NCI-H2227 (cell line): ENCODE measurements around the gene TTC12.
A peak's percentile ranks its signal among the peaks of the same experiment; 100 is the strongest.

Experiments used
- DNase-seq: peaks from one replicate; lab custom pipeline; 2025; ENCODE audit not compliant: unreplicated experiment; lab: John Stamatoyannopoulos, UW

TTC12 gene

GRCh38 chr11:113314389-113315301, at the start of gene TTC12:
Gene TTC12, plus strand, starts transcription at chr11:113314583. Its CDS starts 1,675 bp downstream, at chr11:113316258.
- DNase-seq: peak; percentile 93

- DNase-seq: no peak
These were observed 49.0 kb upstream of the TTC12 start for GRCh38 chr11:113265362-113265761.

- DNase-seq: no peak
These were observed 46.9 kb upstream of the TTC12 start for GRCh38 chr11:113267493-113267892.

GRCh38 chr11:113269096-113269495, 45.3 kb upstream of the TTC12 start:
- DNase-seq: no peak

GRCh38 chr11:113269636-113270035, 44.7 kb upstream of the TTC12 start:
- no peak for DNase-seq

GRCh38 chr11:113270080-113270479, 44.3 kb upstream of the TTC12 start:
- no peak for DNase-seq

- no peak for DNase-seq
These were observed 42.7 kb upstream of the TTC12 start for GRCh38 chr11:113271551-113272245.

GRCh38 chr11:113272281-113272680, 42.1 kb upstream of the TTC12 start:
- DNase-seq: no peak

- no peak for DNase-seq
These were observed 41.3 kb upstream of the TTC12 start for GRCh38 chr11:113272927-113273615.

GRCh38 chr11:113273720-113274119, 40.7 kb upstream of the TTC12 start:
- no peak for DNase-seq

- no peak for DNase-seq
These were observed 39.4 kb upstream of the TTC12 start for GRCh38 chr11:113274713-113275582.

GRCh38 chr11:113275602-113276001, 38.8 kb upstream of the TTC12 start:
- no peak for DNase-seq

- no peak for DNase-seq
These were observed 37.9 kb upstream of the TTC12 start for GRCh38 chr11:113276466-113276865.

GRCh38 chr11:113277907-113278306, 36.5 kb upstream of the TTC12 start:
- DNase-seq: no peak

- DNase-seq: no peak
These were observed 35.9 kb upstream of the TTC12 start for GRCh38 chr11:113278481-113278880.

- no peak for DNase-seq
These were observed 35.5 kb upstream of the TTC12 start for GRCh38 chr11:113278925-113279324.

- DNase-seq: no peak
These were observed 34.8 kb upstream of the TTC12 start for GRCh38 chr11:113279591-113279990.

- DNase-seq: no peak
These were observed 33.2 kb upstream of the TTC12 start for GRCh38 chr11:113281052-113281725.

- DNase-seq: no peak
These were observed 31.4 kb upstream of the TTC12 start for GRCh38 chr11:113282898-113283437.

GRCh38 chr11:113283881-113284280, 30.5 kb upstream of the TTC12 start:
- DNase-seq: no peak
